GM18870 (cell line): ENCODE results near the gene GIPC3.
A peak's percentile ranks its signal among the peaks of the same experiment; 100 is the strongest.
"Not testable (repeated sequence)": the region's sequence is repeated elsewhere in the genome, so short reads cannot be mapped to it uniquely, and the experiment has no call there.

ENCODE experiments used
- ATAC-seq: cut with Tn5 transposase; IDR thresholded peaks from one replicate; pipeline ENCODE4 v1.9.1; 2021; ENCODE audit warnings: moderate library complexity; ENCODE audit not compliant: unreplicated experiment

Gene GIPC3

DNA sequence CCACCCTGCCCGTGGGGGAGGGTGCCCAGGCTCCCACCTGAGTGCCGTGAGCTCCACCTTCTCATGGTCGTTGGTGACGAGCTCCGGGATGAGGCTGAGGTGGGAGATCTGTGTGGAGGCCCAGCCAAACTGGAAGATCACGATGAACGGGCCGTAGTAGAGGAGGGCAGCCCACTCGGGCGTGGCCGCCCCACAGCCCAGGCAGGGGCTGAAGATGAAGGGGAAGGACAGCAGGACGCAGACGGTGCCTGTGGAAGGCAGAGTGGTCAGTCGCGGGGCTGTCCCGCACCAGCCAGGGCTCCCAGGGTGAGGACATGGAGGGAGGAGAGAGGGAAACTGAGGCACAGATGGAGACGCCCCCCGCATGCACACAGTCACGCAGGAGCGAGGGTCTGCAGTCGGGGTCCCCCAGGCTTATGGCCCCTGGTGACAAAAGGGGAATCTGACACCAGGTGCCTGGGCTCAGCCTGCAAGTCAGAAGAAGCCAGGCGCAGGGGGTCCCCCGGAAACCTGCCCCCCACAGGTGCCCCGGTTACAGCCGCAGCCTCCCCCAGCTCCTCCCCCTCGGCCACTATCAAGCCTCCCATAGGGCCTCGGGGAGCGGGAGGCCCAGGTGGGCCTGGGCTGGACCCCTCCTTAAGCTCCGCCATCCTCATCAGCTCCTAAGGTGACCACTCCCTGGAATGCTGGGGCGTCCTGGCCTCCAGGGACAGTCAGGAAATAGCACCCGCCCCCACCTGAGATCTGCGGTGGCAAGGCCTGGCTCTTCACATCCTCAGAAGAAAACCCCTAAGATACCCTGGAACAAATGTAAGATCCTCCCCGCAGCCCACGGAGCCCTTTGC is 34.1 kb upstream of the GIPC3 start:
- ATAC-seq, result no peak

DNA sequence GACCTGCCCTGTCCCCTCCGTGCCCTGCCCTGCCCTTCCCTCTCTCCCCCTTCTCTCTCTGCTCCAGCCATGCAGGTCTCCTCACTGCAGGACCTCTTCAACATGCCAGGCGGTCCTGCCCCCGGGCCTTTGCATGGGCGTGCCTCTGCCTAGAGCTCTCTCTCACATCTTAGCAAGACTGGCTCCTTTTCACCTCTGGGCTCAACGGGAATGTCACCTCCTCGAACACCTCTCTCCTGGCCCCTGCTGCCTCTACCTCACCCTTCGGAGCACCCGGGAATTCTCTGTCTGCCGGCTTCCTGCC is 33.5 kb upstream of the GIPC3 start:
- ATAC-seq, result no peak

DNA sequence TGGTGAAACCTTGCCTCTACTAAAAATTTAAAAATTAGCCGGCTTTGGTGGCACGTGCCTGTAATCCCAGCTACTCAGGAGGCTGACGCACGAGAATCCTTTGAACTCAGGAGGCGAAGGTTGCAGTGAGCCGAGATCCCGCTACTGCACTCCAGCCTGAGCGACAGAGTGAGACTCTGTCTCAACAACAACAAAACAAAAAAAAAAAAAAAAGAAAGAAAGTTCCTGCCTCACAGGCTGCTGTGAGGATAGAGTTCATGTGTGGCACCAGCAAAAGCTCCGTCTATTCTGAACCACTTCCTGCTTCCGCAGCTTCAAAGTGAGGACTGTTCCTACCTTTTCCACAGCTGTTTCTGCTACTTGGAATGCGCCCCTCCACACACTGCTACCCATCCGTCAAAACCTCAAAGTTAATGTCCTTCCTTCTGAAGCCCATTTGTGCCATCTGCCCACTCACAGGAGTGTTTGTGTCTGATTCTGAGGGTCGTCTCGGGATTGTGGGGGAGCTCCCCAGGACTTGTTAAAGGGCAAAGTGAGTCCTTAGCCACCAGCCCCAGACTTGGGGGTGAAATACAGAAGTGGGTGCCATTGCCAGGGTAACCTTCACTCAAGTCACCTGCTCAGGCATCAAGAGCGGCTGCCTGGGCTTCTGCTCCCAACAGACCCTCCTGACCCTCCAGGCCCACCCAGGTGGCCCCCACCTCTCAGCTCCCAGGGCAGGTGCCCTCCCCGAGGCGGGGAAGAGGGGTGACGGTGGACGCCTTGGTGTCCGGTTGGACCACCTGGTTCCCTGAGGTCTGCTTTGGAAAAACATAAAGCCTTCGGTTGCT is 30.8 kb upstream of the GIPC3 start:
- ATAC-seq, result no peak

DNA sequence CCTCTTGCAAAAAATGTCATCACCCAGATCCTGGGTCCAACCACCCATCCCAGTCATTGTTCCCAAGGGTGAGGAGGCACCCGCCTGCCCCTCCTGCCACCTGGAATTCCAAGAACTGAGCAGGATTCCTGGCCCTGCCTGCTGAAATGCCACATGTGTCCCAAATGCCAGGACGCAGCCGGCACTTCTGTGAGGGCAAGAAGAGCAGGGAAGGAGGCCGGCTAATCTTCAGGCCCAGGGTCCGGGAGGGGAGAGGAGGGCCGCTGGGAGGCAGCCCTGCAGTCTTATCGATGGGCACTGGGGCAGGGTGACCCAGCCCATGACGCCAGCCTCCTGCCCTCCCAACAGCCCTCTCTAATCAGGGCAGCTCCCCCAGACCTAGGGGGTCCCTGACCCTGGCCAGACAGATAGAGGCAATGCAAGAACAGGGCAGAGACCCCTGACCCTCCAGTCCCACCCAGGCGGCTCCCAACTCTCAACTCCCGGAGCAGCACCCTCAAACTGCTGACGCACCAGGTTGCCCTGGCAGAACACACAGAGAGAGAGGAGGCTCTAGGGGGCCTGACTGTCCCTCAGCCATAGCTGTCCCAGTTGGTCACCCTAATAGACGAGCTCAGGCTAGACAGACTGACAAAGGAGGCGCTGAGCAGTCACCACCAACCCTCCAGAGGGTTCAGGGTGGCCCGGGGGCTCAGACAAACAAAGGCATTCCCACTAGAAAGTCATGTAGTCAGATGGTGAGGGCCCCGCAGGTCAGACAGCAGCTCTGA is 29.4 kb upstream of the GIPC3 start:
- no peak for ATAC-seq

DNA sequence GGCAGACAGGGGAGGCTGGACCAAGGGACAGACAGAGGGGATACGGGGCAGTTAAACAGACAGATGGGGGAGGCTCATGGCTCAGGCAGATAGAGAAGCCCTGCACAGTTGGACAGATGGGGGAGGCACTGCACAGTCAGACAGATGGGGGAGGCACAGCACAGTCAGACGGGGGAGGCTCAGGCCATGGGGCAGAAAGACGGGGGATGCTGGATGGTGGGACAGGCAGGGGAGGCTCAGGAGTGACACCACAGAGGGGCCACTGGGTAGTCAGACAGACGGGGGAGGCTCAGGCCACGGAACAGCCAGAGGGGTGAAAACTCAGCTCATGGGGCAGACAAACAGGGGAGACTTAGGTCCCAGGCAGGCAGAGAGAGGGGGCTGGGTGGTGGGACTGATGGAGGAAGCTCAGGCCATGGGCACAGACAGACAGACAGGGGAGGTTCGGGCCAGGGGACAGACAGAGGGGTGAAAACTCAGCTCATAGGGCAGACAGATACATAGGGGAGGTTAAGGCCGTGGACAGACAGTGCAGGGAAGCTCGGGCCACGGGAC is 28.8 kb upstream of the GIPC3 start:
- ATAC-seq, result no peak

DNA sequence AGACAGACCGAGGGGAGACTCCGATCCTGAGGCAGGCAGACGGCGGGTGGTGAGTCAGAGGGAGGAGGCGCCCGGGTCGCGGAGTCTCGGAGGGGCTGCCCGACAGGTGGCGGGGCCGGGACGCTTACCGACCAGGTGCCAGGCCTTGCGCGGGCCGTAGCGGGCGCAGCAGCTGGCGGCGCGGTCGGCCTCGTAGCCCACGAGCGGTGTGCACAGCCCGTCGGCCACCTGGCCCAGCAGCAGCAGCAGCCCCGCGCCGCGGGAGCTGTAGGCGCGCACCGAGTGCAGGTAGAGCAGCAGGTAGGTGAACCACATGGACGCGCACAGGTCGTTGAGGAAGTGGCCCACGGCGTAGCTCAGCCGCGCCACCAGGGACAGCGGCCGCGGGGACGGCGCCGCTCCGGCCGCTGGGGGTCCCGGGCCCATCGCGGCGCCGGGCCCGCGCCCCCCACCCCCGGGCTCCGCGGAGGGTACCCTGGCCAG is 28.3 kb upstream of the GIPC3 start:
- ATAC-seq, result peak; percentile 21

DNA sequence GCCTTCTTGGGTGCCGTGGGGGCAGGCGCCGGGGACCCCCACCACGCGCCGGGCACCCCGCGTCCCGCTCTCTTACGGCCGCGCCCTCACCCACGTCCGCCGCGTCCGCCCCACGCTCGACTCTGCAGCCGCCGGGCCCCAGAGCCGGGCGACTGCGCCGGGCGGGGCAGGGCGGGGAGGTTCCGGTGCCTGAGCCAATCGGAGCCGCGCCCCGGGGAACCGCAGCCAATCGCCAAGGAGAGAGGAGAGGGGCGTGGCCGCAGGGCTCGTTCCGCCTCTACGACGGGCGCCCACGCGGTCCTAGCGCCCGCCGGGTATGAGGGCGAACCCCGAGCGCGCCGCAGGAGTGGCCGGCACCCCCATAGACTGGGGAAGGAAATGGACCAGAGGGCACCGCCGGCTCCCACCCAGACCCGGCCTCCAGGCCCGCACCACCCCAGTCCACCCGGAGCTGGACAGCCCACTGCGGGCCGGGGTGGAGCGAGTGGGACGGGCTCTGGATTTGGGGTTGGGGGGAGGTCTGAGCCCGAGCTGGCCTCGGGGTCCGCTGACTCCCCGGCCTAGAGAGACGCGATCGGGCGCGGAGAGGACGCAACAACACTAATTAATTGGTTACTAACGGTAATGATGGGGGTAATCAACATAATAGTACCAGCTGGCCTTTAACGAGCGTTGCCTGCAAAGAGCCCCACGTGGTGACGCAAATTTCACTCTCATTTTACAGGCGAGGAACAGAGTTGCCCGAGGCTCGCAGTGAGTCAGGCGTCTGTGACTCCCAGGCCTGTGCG is 27.6 kb upstream of the GIPC3 start, which contains the start of gene MFSD12:
TSS of gene MFSD12 (minus strand) at position 126 of the 788 bp plus-strand sequence. CDS start 183 bp downstream, outside the sequence.
- ATAC-seq, result peak; percentile 51

DNA sequence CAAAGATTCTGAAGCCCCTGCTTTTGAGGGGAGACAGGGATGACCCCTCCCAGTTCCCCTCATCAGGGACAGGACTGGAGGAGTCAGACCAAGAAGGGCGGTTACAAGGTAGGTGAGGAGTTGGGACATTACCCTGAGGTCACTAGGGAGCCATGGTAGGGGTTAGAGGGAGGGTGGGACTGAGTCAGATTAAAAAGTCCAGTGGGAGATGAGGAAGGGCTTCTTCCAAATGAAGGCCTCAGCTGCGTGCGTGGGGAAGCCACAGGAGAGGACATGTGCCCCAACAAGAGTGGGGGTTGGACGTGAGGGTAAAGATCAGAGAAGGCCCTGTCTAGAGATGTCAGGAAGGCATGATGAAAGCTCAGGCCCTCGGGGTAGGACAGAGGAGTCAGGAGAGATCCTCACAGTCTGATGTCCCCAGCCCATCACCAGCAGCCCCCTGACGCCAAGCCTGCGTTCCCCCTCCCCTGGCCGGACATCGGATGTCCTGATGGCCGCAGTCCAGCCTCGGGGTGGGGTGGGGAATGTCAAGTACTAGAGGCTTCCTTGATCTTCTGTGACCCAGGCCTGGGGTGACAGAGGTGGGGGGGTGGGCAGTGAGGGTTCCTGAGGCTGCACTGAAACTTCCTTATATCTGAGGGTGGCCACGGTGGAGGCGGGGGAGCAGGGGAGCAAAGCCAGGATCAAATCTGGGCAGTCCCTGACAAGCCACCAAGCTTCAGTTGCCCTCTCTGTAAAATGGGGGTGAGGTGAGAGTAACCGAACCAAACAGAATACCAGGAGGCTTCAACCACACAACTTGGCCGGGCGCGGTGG is 21.4 kb upstream of the GIPC3 start:
- ATAC-seq, result no peak

DNA sequence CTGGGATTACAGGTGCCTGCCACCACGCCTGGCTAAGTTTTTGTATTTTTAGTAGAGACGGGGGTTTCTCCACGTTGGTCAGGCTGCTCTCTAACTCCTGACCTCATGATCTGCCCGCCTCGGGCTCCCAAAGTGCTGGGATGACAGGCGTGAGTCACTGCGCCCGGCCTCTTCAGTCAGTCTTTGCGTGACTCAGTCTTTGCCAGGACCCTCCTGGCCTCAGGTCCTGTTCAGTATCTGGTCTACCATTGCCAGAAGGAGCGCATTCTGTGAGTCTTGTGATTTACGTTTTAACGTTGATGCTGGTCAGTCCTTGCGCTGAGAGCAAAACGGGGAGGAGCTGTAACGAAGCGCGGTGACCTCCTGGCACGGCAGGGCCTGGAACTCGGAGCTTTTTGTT is 20.1 kb upstream of the GIPC3 start:
- no peak for ATAC-seq

DNA sequence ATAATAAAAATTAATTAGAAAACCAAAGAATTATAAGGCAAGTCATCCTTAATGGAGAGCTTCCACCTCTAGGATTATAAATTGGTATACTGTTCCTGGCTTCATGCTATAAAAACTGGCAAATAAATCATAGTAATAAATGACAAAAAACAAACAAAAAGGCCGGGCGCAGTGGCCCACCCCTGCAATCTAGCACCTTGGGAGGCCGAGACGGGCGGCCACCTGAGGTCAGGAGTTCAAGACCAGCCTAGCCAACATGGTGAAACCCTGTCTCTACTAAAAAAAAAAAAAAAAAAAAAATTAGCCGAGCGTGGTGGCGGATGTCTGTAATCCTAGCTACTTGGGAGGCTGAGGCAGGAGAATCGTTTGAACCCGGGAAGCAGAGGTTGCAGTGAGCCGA is 15.2 kb upstream of the GIPC3 start:
- ATAC-seq, result not testable (repeated sequence)

DNA sequence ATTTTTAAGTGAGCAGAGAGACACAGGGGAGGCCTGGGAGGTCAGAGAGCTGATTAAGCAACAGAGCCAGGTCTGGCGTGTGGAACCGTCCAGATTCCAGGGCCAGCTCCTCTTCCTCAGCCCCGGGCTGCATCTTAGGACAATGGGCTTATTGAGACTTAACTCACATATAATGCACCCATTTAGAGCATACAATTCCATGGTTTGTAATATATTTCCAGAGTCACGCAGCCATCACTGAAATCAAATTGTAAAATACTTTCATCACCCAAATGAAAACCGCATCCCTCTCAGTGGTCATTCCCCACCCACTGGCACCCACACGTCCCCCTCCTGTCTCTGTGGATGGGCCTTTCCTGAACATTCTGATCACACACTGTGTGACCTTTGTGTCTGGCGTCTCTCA is 14.7 kb upstream of the GIPC3 start:
- ATAC-seq, result no peak

DNA sequence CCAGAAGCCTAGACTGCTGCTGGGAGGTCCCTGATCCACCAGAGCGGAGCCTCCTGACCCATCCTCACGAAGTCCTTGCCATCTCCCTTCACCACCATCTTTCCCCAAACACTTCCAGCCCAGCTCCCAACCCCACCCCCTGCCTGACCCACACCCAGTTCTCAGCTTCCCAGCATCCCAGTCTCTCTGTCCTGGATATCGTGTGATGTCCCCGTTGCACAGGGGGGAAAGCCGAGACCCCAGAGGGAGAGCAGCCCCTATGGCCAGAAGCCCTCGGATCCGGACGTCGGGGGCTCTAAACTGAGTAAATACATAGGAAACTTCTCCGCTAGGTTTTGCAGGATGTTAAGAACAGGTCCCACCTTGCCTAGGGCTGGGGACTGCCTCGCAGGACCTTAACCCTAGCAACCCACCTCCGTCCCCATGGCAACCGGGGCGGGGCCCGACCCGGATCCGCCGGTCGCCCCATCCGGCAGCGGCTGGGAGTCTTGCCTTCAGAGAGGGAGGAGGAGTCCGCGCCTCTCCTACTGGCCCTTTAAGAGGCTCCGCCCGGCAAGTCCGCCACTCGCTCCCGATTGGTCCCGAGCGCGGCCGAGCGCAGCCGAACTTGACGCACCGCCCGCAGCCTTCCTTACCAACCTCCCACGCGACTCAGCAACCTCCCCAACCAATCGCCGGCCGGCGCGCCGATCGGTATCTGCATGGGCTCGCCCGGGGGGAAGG is 13.0 kb upstream of the GIPC3 start:
- ATAC-seq, result peak; percentile 95

DNA sequence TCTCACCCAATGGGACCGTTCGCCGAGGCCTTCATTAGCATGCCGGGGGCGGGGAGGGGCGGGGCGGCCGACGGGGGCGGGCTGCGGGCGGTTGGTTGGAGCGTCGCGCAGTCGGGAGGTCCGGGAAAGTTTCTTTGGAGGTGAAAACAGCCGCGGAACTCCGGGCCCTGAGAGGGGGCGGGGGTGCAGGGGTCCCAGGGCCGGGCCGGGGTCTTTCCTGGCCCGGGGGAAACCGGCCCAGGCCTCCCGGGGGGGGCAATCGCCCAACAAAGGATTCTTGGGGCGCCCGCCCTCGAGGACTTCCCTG is 12.5 kb upstream of the GIPC3 start, which contains the start of gene HMG20B:
TSS of gene HMG20B (plus strand) at position 90 of the 307 bp plus-strand sequence. CDS start 366 bp downstream, outside the sequence.
- peak; percentile 5 for ATAC-seq

DNA sequence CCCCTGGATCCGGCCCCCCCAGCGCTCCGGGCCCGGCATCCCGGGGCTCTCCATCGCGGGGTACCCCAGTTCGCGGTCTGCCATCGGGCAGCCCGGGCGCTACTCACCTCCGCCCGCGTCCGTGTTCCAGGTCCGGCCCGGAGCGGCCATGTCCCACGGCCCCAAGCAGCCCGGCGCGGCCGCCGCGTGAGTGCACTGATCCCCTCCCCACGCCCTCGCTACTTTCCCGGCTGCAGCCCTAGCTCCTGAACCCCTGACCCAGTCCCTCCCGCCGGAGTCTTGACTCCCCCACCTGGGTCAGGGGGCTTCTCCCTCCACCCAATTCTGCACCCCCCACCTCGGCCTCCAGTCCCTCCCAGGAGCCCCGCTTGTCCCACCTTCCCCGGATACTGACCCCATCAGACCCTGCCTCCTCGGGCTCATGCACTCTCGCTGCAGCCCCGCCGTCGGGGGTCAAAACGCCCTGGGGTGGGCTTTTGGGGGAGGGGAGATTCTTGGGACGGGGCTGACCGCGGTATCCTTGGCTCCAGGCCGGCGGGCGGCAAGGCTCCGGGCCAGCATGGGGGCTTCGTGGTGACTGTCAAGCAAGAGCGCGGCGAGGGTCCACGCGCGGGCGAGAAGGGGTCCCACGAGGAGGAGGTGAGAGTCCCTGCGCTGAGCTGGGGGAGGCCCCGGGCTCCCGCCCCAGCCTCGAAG is 12.0 kb upstream of the GIPC3 start:
- no peak for ATAC-seq

DNA sequence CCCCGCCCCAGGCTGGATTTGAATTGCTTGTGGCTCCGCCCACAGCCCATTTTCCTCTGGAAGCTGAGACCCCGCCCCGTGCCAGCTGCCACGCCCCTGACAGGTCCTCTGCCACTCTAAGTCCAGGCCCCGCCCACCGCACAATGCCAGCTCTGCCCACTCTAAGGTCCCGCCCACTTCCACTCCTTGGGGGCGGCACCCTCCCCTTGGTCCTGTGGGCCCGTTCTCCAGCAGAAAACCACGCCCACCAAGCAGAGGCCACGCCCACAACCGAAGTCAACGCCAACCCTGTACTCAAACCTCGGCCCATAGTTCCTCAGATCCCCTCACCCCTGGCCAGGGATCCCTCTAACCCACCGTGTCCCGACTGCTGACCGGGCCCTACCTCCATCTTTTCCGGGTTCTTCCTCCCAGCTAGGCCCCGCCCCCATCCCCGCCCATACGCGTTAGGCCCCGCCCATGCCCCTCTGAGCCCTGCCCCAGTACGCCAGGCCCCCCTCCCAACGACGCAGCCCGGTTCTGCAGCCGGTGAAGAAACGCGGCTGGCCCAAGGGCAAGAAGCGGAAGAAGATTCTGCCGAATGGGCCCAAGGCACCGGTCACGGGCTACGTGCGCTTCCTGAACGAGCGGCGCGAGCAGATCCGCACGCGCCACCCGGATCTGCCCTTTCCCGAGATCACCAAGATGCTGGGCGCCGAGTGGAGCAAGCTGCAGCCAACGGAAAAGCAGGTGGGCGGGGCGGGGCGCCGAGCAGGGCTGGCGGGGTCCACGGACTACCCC is 11.2 kb upstream of the GIPC3 start:
- ATAC-seq, result no peak

DNA sequence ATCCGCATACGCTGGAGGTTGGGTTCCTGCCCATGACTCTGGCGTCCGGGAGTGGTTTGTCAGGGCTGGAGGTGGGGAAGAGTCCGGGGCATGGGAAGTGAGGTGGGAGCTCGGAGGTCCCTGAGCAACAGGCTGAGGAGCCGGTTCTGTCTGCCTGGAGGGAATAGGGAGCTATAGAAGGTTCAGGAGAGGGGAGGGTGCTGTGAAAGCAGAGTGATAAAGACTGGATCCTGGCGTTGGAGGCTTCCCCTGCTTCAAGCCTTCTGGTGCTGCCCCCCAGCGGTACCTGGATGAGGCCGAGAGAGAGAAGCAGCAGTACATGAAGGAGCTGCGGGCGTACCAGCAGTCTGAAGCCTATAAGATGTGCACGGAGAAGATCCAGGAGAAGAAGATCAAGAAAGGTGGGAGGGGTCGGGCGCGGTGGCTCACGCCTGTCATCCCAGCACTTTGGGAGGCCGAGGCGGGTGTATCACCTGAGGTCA is 10.0 kb upstream of the GIPC3 start:
- ATAC-seq, result no peak
